Cardiac muscle cell (in vitro differentiated cells and primary cell): ENCODE measurements around the gene MAST4. TPM values are rescaled to one million over a fixed set of nuclear protein-coding genes. Genes with fewer than 3 reads are reported as not detected.

ENCODE experiments used
- DNase-seq, 2 donors: peaks; one replicate each; pipeline versions ENCODE4 v3.0.0 to v3.0.0-alpha.2; 2010 to 2017; ENCODE audit warnings: low read depth in 1 of 2, low spot score in 1 of 2
- H3K27ac ChIP-seq: fragments of 200-600 bp; sonication (generic); 2 replicates; pipeline ENCODE4 v1.5.1; 2016
- H3K27me3 ChIP-seq: fragments of 200-600 bp; sonication (generic); 2 replicates; pipeline ENCODE4 v1.6.0; 2016; ENCODE audit warnings: control low read depth
- H3K36me3 ChIP-seq: fragments of 200-600 bp; sonication (generic); 2 replicates; pipeline ENCODE4 v1.5.1; 2016; ENCODE audit warnings: control low read depth
- H3K4me1 ChIP-seq: fragments of 200-600 bp; sonication (generic); 2 replicates; pipeline ENCODE4 v1.8.1; 2017; ENCODE audit warnings: low read depth, mild to moderate bottlenecking, mixed run types
- H3K4me3 ChIP-seq: fragments of 200-600 bp; sonication (generic); 2 replicates; pipeline ENCODE4 v1.5.1; 2016; ENCODE audit warnings: mild to moderate bottlenecking
- H3K9me3 ChIP-seq: fragments of 200-600 bp; sonication (generic); 2 replicates; pipeline ENCODE4 v1.5.1; 2017; ENCODE audit warnings: low read depth, mild to moderate bottlenecking, control low read depth
- polyA plus RNA-seq: library from polyadenylated mRNA; unstranded; fragments of >200 nt; fragmentation: Nextera tagmentation; extraction: Ambion mirVana; gene quantifications from 2 replicates; pipeline ENCODE4 v1.2.1, GENCODE V29; 2016
- total RNA-seq: library from RNA; depleted of rRNA; stranded (reverse); fragments of >200 nt; gene quantifications from 2 replicates; pipeline ENCODE4 v1.2.3, GENCODE V29; 2016
- TF ChIP-seq, protein P1 (sequence below): IDR thresholded peaks from 2 replicates; pipeline ENCODE4 v1.5.1; 2012; ENCODE audit warnings: low read depth, mild to moderate bottlenecking, low read length

MAST4 gene
- total and polyA plus RNA-seq, 2 experiments from 2014 or later, result 33.1 to 58.0 TPM

DNA sequence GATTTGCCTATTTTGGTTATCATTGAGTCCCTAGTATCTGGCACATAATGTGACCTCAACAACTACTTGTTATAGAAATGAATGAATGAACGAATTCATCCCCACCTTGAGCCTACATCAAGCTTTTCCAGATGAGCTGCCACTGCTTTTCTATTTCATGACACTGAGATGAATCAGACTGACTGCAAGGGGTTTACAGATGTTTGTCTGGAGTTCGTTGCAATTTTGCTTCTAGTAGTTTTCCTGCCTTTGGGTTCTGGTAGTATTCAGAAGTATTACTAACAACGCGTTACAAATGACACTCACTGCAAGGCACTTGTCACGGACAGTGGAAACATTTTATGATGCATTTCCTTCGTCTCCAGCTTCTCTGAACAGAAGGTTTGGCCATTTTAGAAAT, 378.1 kb downstream of the MAST4 start:
- Histone ChIP-seq H3K9me3 (no peaks in the 10 kb centered on the region), H3K36me3 (no peaks in the 10 kb centered on the region), H3K4me1 (peaks cover 25% of the 10 kb centered on the region), H3K27ac (no peak overlapping the region), H3K27me3 (no peaks in the 10 kb centered on the region), H3K4me3 (no peak overlapping the region)
- no peak for DNase-seq
- TF ChIP-seq, protein P1, sequence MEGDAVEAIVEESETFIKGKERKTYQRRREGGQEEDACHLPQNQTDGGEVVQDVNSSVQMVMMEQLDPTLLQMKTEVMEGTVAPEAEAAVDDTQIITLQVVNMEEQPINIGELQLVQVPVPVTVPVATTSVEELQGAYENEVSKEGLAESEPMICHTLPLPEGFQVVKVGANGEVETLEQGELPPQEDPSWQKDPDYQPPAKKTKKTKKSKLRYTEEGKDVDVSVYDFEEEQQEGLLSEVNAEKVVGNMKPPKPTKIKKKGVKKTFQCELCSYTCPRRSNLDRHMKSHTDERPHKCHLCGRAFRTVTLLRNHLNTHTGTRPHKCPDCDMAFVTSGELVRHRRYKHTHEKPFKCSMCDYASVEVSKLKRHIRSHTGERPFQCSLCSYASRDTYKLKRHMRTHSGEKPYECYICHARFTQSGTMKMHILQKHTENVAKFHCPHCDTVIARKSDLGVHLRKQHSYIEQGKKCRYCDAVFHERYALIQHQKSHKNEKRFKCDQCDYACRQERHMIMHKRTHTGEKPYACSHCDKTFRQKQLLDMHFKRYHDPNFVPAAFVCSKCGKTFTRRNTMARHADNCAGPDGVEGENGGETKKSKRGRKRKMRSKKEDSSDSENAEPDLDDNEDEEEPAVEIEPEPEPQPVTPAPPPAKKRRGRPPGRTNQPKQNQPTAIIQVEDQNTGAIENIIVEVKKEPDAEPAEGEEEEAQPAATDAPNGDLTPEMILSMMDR, result no peak

- peaks cover 32% of the 10 kb centered on the region for H3K4me1 ChIP-seq
- no peak overlapping the region for H3K27ac ChIP-seq
- DNase-seq, result no peak
- no peaks in the 10 kb centered on the region for H3K27me3 ChIP-seq
- H3K9me3 ChIP-seq, result no peaks in the 10 kb centered on the region
- no peaks in the 10 kb centered on the region for H3K36me3 ChIP-seq
- TF ChIP-seq, protein P1, result no peak
- no peak overlapping the region for H3K4me3 ChIP-seq
Measured at GRCh38 chr5:66976108-66976507, 379.9 kb downstream of the MAST4 start.

DNA sequence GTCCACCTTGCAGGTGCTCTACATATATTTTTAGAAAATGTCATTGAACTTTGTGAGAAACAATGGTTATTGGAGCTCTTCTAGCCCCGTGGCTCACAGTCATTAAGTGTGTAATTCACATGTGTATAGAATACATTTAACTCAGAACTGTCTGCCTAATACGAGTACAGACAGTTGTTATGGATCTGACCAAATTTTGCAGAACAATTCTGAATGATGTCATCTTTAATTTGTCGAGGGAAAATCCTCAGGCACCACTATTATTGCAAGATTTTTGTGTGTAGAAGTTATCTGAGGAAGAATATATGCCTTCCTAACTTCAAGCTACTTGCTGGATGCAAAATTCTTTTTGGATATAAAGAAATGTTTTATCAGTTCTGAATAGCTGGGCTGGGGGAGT, 383.5 kb downstream of the MAST4 start:
- H3K36me3 ChIP-seq, result no peaks in the 10 kb centered on the region
- peak overlapping the region; percentile 34 for H3K27ac ChIP-seq

GRCh38 chr5:66981266-66982055, 385.3 kb downstream of the MAST4 start:
- TF ChIP-seq, protein P1, result no peak
- H3K4me1 ChIP-seq, result peaks cover 45% of the 10 kb centered on the region
- H3K36me3 ChIP-seq, result no peaks in the 10 kb centered on the region
- no peak overlapping the region for H3K27ac ChIP-seq
- H3K9me3 ChIP-seq, result no peaks in the 10 kb centered on the region
- no peak for DNase-seq
- H3K27me3 ChIP-seq, result no peaks in the 10 kb centered on the region
- H3K4me3 ChIP-seq, result no peak overlapping the region

More for the DNA sequence above, 383.5 kb downstream of the MAST4 start:
- TF ChIP-seq, protein P1, result no peak
- Histone ChIP-seq H3K27me3 (no peaks in the 10 kb centered on the region), H3K9me3 (no peaks in the 10 kb centered on the region), H3K4me1 (peaks cover 40% of the 10 kb centered on the region), H3K4me3 (no peak overlapping the region)
- no peak for DNase-seq

- Histone ChIP-seq H3K27me3 (no peaks in the 10 kb centered on the region), H3K9me3 (no peaks in the 10 kb centered on the region), H3K4me1 (peaks cover 45% of the 10 kb centered on the region), H3K36me3 (no peaks in the 10 kb centered on the region), H3K4me3 (no peak overlapping the region), H3K27ac (no peak overlapping the region)
- no peak for DNase-seq
- TF ChIP-seq, protein P1, result no peak
Measured at GRCh38 chr5:66982056-66982387, 385.8 kb downstream of the MAST4 start.
